Stimulated activated naive CD4-positive, alpha-beta T cell (primary cell): ENCODE measurements around the gene PDZD7.

Experiments used
- DNase-seq, 6 experiments: peaks; one replicate each; lab custom pipeline; 2025; lab: John Stamatoyannopoulos, UW

The PDZD7 gene

GRCh38 chr10:101061624-101062231 lies 30.8 kb upstream of the PDZD7 start, which contains the start of gene KAZALD1:
Gene KAZALD1 (plus strand): TSS chr10:101061989. CDS start chr10:101062593, 604 bp downstream.
- DNase-seq: no peak

DNA sequence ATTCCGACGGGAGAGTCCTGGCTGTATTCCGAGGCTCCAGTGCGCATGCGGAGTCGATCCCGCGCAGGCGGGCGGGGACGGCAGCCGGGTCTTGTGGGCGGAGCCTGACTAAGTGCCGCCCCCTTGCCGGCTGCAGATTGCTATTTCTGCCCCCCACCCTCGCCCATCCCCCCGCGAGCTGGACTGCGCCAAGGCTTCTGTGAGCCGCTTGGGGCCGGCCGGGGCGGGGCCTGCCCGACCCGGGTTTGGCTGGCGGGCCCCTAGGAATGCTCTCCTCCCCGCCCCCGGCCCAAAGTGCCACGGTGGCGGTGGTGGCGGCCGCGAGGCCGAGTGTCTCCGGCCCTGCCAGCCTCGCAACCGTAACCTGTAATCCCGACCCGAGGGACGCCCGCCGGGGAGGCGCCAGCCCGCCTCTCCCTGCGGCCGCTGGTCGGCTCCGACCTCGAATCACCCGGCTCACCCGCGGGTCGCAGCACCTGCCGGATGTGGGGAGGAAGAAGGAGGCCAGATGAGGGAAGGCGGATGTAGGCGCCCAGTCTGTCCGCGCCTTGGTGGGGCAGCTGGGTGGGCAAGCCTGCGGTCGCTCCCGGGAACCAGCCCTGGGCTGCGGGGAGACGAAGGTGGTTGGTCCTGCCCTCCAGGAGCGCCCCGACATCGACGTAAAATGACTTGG lies 30.2 kb upstream of the PDZD7 start:
- peak; percentile 47 to 99 (median 88) for DNase-seq

- peak; percentile 86 to 100 (median 96) for DNase-seq
These were observed 29.4 kb upstream of the PDZD7 start for GRCh38 chr10:101060036-101060950.

- DNase-seq: no peak
These were observed 25.6 kb upstream of the PDZD7 start for GRCh38 chr10:101056365-101057151.

- no peak for DNase-seq
These were observed 24.5 kb upstream of the PDZD7 start for GRCh38 chr10:101055411-101055810.

GRCh38 chr10:101054876-101055275 lies 23.9 kb upstream of the PDZD7 start:
- no peak for DNase-seq

DNA sequence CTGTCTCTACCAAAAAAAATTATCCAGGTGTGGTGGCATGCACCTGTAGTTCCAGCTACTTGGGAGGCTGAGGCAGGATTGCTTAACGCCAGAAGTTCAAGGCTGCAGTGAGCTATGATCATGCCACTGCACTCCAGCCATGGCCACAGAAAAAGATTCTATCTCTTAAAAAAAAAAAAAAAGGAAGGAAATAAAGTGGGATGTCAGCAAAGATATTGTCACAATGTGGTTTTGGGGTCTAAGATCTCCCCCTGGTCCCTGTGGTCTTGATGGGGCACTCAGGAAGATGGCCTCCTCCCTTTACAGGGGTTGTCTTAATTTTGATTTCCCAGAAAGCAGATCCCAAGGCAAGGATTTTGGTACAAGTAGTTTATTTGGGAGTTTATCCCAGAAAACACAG lies 23.4 kb upstream of the PDZD7 start:
- DNase-seq: no peak

DNA sequence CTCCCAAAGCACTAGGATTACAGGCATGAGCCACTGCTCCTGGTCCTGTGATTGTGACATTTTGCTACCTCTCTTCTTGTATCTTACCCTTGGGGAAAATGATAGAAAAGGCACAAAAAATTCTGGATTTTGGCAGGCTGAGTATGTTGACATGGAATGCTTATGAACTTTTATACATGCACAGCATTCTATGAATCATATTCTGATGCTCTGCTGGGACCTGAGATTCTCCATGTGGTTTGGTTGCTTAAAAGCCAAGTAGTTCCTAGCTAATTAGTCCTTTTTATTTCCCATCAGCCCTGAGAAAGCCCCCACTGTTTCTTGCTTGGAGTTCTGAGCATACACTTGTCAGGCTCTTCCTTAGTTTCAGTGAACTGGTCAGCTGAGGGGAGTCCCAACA lies 22.6 kb upstream of the PDZD7 start:
- DNase-seq: no peak

GRCh38 chr10:101052285-101052684 lies 21.4 kb upstream of the PDZD7 start:
- no peak for DNase-seq

- DNase-seq: peak; percentile 35 to 82 (median 72)
These were observed 19.5 kb upstream of the PDZD7 start for GRCh38 chr10:101050208-101051069.

DNA sequence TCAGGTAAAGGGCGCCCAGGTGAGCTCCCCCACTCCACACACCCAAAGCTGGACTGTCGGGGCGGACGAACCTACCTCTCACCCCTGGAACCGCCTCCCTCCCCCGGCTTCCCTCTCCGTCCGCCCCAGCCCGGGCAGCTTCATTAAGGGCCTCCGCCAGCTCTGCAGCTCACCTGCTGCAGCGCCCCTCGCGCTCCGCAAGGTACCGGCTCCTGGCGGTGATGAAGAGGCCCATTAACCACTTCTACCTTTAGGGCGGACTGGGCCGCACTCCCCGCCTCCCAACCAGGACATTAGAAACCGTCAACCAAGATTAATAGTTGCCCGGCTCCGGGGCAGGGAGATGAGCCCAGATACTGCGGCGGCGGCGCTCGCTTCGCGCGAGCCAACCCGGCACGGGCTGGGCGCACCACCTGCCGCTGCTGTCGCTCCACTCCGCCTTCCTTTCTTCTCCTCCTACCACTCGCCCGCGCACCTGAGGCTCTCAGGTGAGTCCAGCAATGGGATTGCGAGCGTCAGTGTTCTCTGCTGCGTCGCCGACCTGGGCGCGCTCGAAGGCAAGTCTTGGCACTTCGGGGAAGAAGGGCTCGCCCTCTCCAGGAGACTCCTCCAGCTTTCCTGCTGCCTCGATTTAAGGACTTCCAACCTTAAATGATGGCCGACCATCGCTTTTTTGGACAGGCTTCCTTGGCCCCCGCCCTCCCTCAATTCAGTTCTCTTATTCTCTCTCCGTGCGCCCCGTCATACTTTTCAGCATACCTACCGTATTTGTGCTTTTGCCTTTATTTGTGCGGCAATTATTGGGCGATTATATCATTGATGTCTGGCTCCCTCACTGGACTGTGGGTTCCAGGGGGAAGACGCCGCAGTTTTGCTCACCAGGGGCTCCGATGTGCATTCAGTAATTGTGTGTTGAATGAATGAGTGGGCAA lies 17.3 kb upstream of the PDZD7 start:
- DNase-seq: no peak

DNA sequence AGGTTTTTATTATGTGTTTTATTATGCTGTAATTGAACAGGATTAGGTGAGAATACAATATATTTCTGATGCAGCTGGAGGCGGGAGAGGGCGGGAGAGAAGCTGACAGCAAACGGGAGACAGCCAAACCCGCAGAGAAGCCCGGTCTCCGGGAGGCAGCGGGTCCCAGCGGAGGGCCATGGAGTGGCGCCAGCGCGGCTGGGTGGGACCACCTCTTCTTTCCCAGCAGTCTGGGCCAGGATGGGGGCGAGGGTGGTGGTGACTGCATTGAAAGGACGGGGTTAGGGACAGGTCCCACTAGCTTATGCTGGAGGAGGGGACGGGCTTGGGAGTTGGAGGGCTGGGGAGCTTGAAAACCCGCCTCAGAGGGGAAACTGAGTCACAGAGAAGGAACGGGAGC lies 16.3 kb upstream of the PDZD7 start:
- no peak for DNase-seq

- DNase-seq: no peak
These were observed 15.7 kb upstream of the PDZD7 start for GRCh38 chr10:101046332-101047238.

GRCh38 chr10:101044117-101044516 lies 13.2 kb upstream of the PDZD7 start:
- no peak for DNase-seq

- no peak for DNase-seq
These were observed 12.4 kb upstream of the PDZD7 start for GRCh38 chr10:101043363-101043707.

DNA sequence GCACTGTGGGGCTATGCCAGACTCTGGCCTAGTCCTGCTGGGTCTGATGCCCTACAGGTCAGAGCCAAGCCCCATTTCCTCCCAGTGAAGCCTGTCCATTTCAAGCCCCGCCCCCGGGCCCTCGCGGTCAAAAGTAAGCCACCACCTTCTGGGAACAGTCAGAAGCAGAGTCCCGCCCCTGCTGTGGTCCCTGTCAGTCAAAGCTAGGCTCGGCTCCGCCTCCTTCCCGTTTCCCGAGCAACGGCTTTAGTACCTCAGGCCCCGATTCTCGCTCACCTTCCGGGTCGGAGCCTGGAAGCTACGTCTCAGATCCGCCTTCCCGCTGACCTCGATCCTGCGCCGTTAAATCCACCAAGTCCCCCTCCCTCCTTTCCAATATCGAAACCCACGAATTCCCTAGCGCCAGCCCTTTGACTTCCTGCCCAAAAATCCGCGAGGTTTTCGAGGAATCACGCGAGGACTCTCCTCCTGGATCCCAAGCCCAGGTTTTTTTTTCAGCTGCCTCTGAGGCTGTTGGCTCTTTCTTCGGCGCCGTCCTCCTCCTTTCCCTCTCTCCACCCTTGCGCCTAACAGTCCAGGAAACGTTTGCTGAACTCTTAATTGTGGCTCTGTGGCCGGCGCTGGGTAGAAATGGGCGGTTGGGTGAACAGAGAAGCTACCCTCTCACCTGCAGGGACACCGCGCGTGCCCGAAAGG lies 11.9 kb upstream of the PDZD7 start:
- DNase-seq: peak; percentile 12 to 76 (median 52)

DNA sequence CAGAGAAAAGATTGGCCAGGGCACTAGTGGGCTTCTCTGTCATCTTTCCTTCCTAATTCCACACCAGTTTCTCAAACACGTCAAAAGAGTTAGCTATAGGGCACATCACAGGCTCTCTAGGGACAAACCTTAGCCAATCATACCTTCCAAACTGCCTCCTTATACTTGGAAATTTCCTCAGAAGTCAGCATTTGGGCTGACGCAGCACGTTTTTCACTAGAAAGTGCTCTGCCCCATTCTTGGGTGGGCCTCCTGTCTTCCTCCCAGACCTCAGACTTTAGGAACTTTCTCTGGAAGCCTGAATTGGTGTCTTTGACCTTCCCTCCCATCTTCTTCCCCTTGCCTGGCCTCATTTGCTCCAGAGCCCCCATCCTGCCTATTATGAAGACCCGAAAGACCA lies 11.2 kb upstream of the PDZD7 start:
- no peak for DNase-seq

- peak; percentile 56 to 79 (median 68) for DNase-seq
These were observed 10.4 kb upstream of the PDZD7 start for GRCh38 chr10:101041252-101041761.
